ENCODE results near the gene ASNS. TPM values are rescaled to one million over a fixed set of nuclear protein-coding genes. Genes with fewer than 3 reads are reported as not detected.
A peak's percentile ranks its signal among the peaks of the same experiment; 100 is the strongest.

The ASNS gene
- total RNA-seq (2021; fragmentation: NEBNext Ultra II Directional; extraction: Animal tissue kit (Norgen Biotek cat#: 25700)) (135 and 150 TPM in 2 replicates), polyA plus RNA-seq (2011; rRNA removed) (32.2 and 40.2 TPM in 2 replicates), polyA minus RNA-seq (2011; rRNA and poly(A)+ RNA removed) (95.4 and 97.2 TPM in 2 replicates)
- polyA plus RNA-seq (2011; cell fraction: cytosol; rRNA removed) = 55.1 TPM
- polyA plus RNA-seq (2011; cell fraction: nucleus; rRNA removed) = 52.6 TPM
- polyA plus RNA-seq (2012, experiment 1 of 2) = 117 to 178 TPM (median 133 TPM) in 4 replicates
- polyA plus RNA-seq (2012, experiment 2 of 2) = 132 TPM
- polyA plus RNA-seq (2013, experiment 1 of 2) = 94.6 TPM
- 91.6 TPM for polyA plus RNA-seq (2013, experiment 2 of 2)
- 46.8 TPM for polyA minus RNA-seq (2011; cell fraction: cytosol; rRNA and poly(A)+ RNA removed)
- polyA minus RNA-seq (2011; cell fraction: nucleus; rRNA and poly(A)+ RNA removed) = 75.9 TPM
- long read RNA-seq, experiment 1, transcript ASNS-216 (4 exons, 689 nt) = minor isoform, 5 of 87 reads
- long read RNA-seq, experiment 1, transcript ASNS-202 (13 exons, 1,994 nt) = major isoform, 67 of 87 reads
- long read RNA-seq, experiment 1, partial matches to known transcripts = 11 of 87 reads
- long read RNA-seq, experiment 1, other reads (novel, unspliced or antisense) = 3 of 87 reads
- long read RNA-seq, experiment 2, transcript ASNS-202 (13 exons, 1,994 nt) = major isoform, 191 of 198 reads
- long read RNA-seq, experiment 2, partial matches to known transcripts = 1 of 198 reads
- long read RNA-seq, experiment 2, other reads (novel, unspliced or antisense) = 0 of 198 reads

- Histone ChIP-seq H3K56ac (replicated peaks; ENCODE audit: insufficient read length, low read depth, low read length) (peak within 1 kb of the TSS; percentile 17), H3K36me3 (ENCODE audit: control insufficient read depth in 2 of 4, insufficient read depth in 4 of 4, low read length in 3 of 4) (peaks cover 0 to 21% (median 12%) of the 10 kb centered on the region in 4 experiments; a peak in 5 of 8 replicates), H3K9ac (replicated peaks in 1 of 4; ENCODE audit: extremely low read depth in 1 of 4, low read depth in 3 of 4, low read length in 3 of 4) (peak within 1 kb of the TSS; percentile 89 to 95 (median 91)), H2BK120ac (replicated peaks; ENCODE audit: low read depth, low read length) (no peak within 1 kb of the TSS), H2BK15ac (ENCODE audit: low read length) (no peak within 1 kb of the TSS; the same call in 1 of the 2 replicates), H3K23me2 (ENCODE audit: low read depth, low read length) (no peaks in the 10 kb centered on the region; the same call in 1 of the 2 replicates), H4K91ac (replicated peaks; ENCODE audit: insufficient read length, low read length) (peak within 1 kb of the TSS; percentile 96), H3K4me2 (ENCODE audit: insufficient read depth in 1 of 2, low read depth in 2 of 2, low read length in 2 of 2) (peak within 1 kb of the TSS; percentile 67 to 75), H3K4me3 (ENCODE audit: extremely low read depth in 1 of 4, insufficient read depth in 2 of 4, low read depth in 3 of 4, low read length in 4 of 4) (peak within 1 kb of the TSS; percentile 65 to 92 (median 78)), H3K79me2 (ENCODE audit: control insufficient read depth in 1 of 2, insufficient read depth in 2 of 2, low read length in 2 of 2) (peaks cover 0 to 22% of the 10 kb centered on the region in 2 experiments; a peak in 2 of 4 replicates), H3K79me1 (ENCODE audit: low read depth, low read length) (no peaks in the 10 kb centered on the region), H4K8ac (ENCODE audit: extremely low read depth, insufficient read depth, low read length) (peak within 1 kb of the TSS; percentile 99; the same call in 1 of the 2 replicates), H2BK5ac (ENCODE audit: low read depth, low read length) (peak within 1 kb of the TSS; percentile 99), H2BK12ac (ENCODE audit: low read depth, low read length) (peak within 1 kb of the TSS; percentile 56), H2BK20ac (ENCODE audit: low read length) (no peak within 1 kb of the TSS), H3K9me3 (ENCODE audit: insufficient read depth in 2 of 2, low read depth in 1 of 2, low read length in 1 of 2) (no peaks in the 10 kb centered on the region), H3K4ac (replicated peaks; ENCODE audit: insufficient read length, low read depth, low read length) (no peak within 1 kb of the TSS), H3K23ac (ENCODE audit: insufficient read length) (no peak within 1 kb of the TSS), H3K4me1 (replicated peaks in 1 of 4; ENCODE audit: control insufficient read depth in 3 of 4, insufficient read depth in 4 of 4, low read length in 3 of 4) (peaks cover 0 to 7% (median 4%) of the 10 kb centered on the region in 4 experiments; a peak in 3 of 7 replicates), H3K14ac (ENCODE audit: insufficient read length) (no peak within 1 kb of the TSS), H3K27me3 (replicated peaks in 1 of 4; ENCODE audit: control insufficient read depth in 3 of 4, extremely low read depth in 1 of 4, insufficient read depth in 3 of 4, low read length in 3 of 4) (peaks cover 0 to 5% (median 0%) of the 10 kb centered on the region in 4 experiments; a peak in 1 of 7 replicates), H3K18ac (ENCODE audit: extremely low read depth, low read length) (peak within 1 kb of the TSS; percentile 90), H4K5ac (ENCODE audit: insufficient read length, low read depth, low read length) (peak within 1 kb of the TSS; percentile 89), H4K20me1 (replicated peaks in 1 of 2; ENCODE audit: control insufficient read depth in 1 of 2, insufficient read depth in 2 of 2, low read length in 2 of 2) (peaks cover 0 to 3% of the 10 kb centered on the region in 2 experiments), H2AFZ (ENCODE audit: low read length) (no peak within 1 kb of the TSS), H3K27ac (ENCODE audit: low read depth, low read length) (peak within 1 kb of the TSS; percentile 85), H2AK5ac (ENCODE audit: low read depth, low read length) (no peak within 1 kb of the TSS)
- POLR2A ChIA-PET (ENCODE audit: partially characterized antibody) = interaction anchor here (0.6 to 2.0 kb wide), 30 partner anchors 8 to 746 kb away, joined by 3 to 13 read pairs (median 4); partner anchors contain the start of genes NPTX2 and TAC1
- CTCF ChIA-PET (ENCODE audit: partially characterized antibody) = interaction anchor here (0.7 to 1.0 kb wide), 2 partner anchors 141 to 295 kb away, joined by 3 to 4 read pairs; no protein-coding TSS in a partner anchor
- DNase-seq (ENCODE audit: low read depth in 1 of 2, low spot score in 2 of 2) (peak; percentile 86 to 96), FAIRE-seq (no peak)
- WGBS, 2 experiments (ENCODE audit: extremely low coverage in 1 of 2, insufficient coverage in 1 of 2, insufficient read length in 1 of 2, insufficient replicate concordance in 2 of 2, low coverage in 1 of 2, low lambda C conversion rate in 2 of 2, missing lambda C conversion rate in 1 of 2) = 2% methylated on average over 57 of the region's 58 CpGs; no CpG with 5 or more reads in 1 of the 2 experiments
- peak; percentile 93 for TF ChIP-seq TBP (IDR thresholded peaks at IDR 0.05; ENCODE audit: low read depth, low read length)
- TF ChIP-seq TAF7 (optimal IDR thresholded peaks at IDR 0.05; ENCODE audit: borderline replicate concordance, low read depth, low read length) = peak; percentile 81
- peak; percentile 96 for TF ChIP-seq CEBPB (IDR thresholded peaks at IDR 0.05; ENCODE audit: low read depth, low read length)
- peak; percentile 97 for TF ChIP-seq PHF8 (conservative IDR thresholded peaks at IDR 0.05; ENCODE audit: low read depth, low read length)
- no peak for TF ChIP-seq EGR1 (IDR thresholded peaks at IDR 0.05; ENCODE audit: borderline replicate concordance, low read depth, low read length)
- TF ChIP-seq CTBP2 (IDR thresholded peaks at IDR 0.05; ENCODE audit: borderline replicate concordance, insufficient read depth, insufficient read length, low read length) = peak; percentile 88
- peak in 1 of 2 experiments; percentile 97; a peak in 2 of 4 replicates for TF ChIP-seq SIN3A (conservative IDR thresholded peaks at IDR 0.05 in 1 of 2, IDR thresholded peaks at IDR 0.05 in 1 of 2; ENCODE audit: low read depth in 1 of 2, low read length in 2 of 2)
Measured at GRCh38 chr7:97872025-97872669, at the start of gene ASNS. Gene ASNS (minus strand): TSS chr7:97872408. CDS start chr7:97869156, 3,252 bp downstream.
